ENCODE measurements around the gene ADGRD1.

ADGRD1 gene

GRCh38 chr12:131135311-131135785 is 181.6 kb downstream of the ADGRD1 start:
- no peak for TF ChIP-seq CTCF (IDR thresholded peaks at IDR 0.05)
- peaks cover 19% of the 10 kb centered on the region for H3K27me3 Mint-ChIP-seq (ENCODE audit: low read depth, poor library complexity)
- H3K4me3 Mint-ChIP-seq, result no peak overlapping the region

GRCh38 chr12:131135786-131136538 is 182.3 kb downstream of the ADGRD1 start:
- H3K4me3 Mint-ChIP-seq, result no peak overlapping the region
- TF ChIP-seq CTCF (IDR thresholded peaks at IDR 0.05), result no peak
- H3K9me3 Mint-ChIP-seq, result no peaks in the 10 kb centered on the region
- no peak overlapping the region for H3K27ac Mint-ChIP-seq
- H3K27me3 Mint-ChIP-seq (ENCODE audit: low read depth, poor library complexity), result peaks cover 19% of the 10 kb centered on the region
- peaks cover 51% of the 10 kb centered on the region for H3K4me1 Mint-ChIP-seq
- H3K36me3 Mint-ChIP-seq (ENCODE audit: low read depth), result no peaks in the 10 kb centered on the region
- no peak for DNase-seq

More at GRCh38 chr12:131135311-131135785, 181.6 kb downstream of the ADGRD1 start:
- no peak overlapping the region for H3K27ac Mint-ChIP-seq
- no peaks in the 10 kb centered on the region for H3K36me3 Mint-ChIP-seq (ENCODE audit: low read depth)
- H3K4me1 Mint-ChIP-seq, result peaks cover 46% of the 10 kb centered on the region
- H3K9me3 Mint-ChIP-seq, result no peaks in the 10 kb centered on the region
- DNase-seq, result no peak

- Mint-ChIP-seq H3K36me3 (ENCODE audit: low read depth) (no peaks in the 10 kb centered on the region), H3K27ac (no peak overlapping the region), H3K4me1 (peaks cover 57% of the 10 kb centered on the region), H3K9me3 (no peaks in the 10 kb centered on the region), H3K27me3 (ENCODE audit: low read depth, poor library complexity) (peaks cover 19% of the 10 kb centered on the region), H3K4me3 (no peak overlapping the region)
- no peak for DNase-seq
- TF ChIP-seq CTCF (IDR thresholded peaks at IDR 0.05), result no peak
Measured at GRCh38 chr12:131136539-131136872, 182.8 kb downstream of the ADGRD1 start.

- no peak for TF ChIP-seq CTCF (IDR thresholded peaks at IDR 0.05)
- Mint-ChIP-seq H3K4me3 (no peak overlapping the region), H3K27ac (no peak overlapping the region), H3K9me3 (no peaks in the 10 kb centered on the region), H3K36me3 (ENCODE audit: low read depth) (no peaks in the 10 kb centered on the region), H3K27me3 (ENCODE audit: low read depth, poor library complexity) (peaks cover 19% of the 10 kb centered on the region), H3K4me1 (peaks cover 53% of the 10 kb centered on the region)
- no peak for DNase-seq
Measured at GRCh38 chr12:131137009-131137835, 183.5 kb downstream of the ADGRD1 start.

- Mint-ChIP-seq H3K4me3 (no peak overlapping the region), H3K36me3 (ENCODE audit: low read depth) (no peaks in the 10 kb centered on the region), H3K4me1 (peaks cover 52% of the 10 kb centered on the region), H3K27ac (no peak overlapping the region), H3K27me3 (ENCODE audit: low read depth, poor library complexity) (peaks cover 17% of the 10 kb centered on the region), H3K9me3 (no peaks in the 10 kb centered on the region)
- no peak for TF ChIP-seq CTCF (IDR thresholded peaks at IDR 0.05)
- DNase-seq, result peak; percentile 51
Measured at GRCh38 chr12:131137836-131138637, 184.3 kb downstream of the ADGRD1 start.

Data from nephron progenitor cell (in vitro differentiated cells).